CD4-positive, alpha-beta T cell (primary cell): Measurements from ENCODE around the gene ACOX3. TPM values are rescaled to one million over a fixed set of nuclear protein-coding genes. Genes with fewer than 3 reads are reported as not detected.

Source experiments
- ATAC-seq: fragments of 200-7000 bp; cut with Tn5 transposase; one replicate; pipeline ENCODE4 v1.10.0; 2022; ENCODE audit warnings: mild to moderate bottlenecking; ENCODE audit not compliant: poor library complexity
- CTCF ChIA-PET: fragments of 350-600 bp; sonication (Branson Sonifier 250); formaldehyde crosslinking; loops from one replicate; lab custom pipeline; 2021; ENCODE audit warnings: antibody characterized with exemption, inconsistent platforms; lab: Charles Lee
- POLR2A ChIA-PET: fragments of 350-600 bp; sonication (Branson Sonifier 250); formaldehyde crosslinking; loops from one replicate; lab custom pipeline; 2021; ENCODE audit warnings: antibody characterized with exemption, inconsistent platforms; lab: Charles Lee
- DNase-seq, 14 experiments: peaks; one replicate each; pipeline ENCODE4 v3.0.0-alpha.2; 2013 to 2020; ENCODE audit warnings: mixed read lengths in 2 of 14
- H3K27ac ChIP-seq, 2 donors: one replicate each; pipeline versions ENCODE4 v1.5.1 to v1.7.0; 2013; ENCODE audit warnings: low read length in 2 of 2, low read depth in 1 of 2, mild to moderate bottlenecking in 1 of 2
- H3K27me3 ChIP-seq, 2 experiments: 1 replicate in 1 of 2; 2 replicates in 1 of 2; pipeline versions ENCODE4 v1.6.1 to v1.7.0; 2013; ENCODE audit warnings: low read length in 2 of 2, control low read depth in 1 of 2, mild to moderate bottlenecking in 1 of 2, moderate library complexity in 1 of 2; ENCODE audit not compliant: insufficient read depth in 2 of 2, control insufficient read depth in 1 of 2
- H3K36me3 ChIP-seq: one replicate; pipeline ENCODE4 v1.6.1; 2013; ENCODE audit warnings: low read length, control low read depth; ENCODE audit not compliant: insufficient read depth
- H3K4me1 ChIP-seq: one replicate; pipeline ENCODE4 v1.6.1; 2013; ENCODE audit warnings: low read length, control low read depth; ENCODE audit not compliant: insufficient read depth
- H3K4me3 ChIP-seq: one replicate; pipeline ENCODE4 v1.5.1; 2013; ENCODE audit warnings: mild to moderate bottlenecking, low read length, moderate library complexity
- H3K9me3 ChIP-seq, 2 experiments: 1 replicate in 1 of 2; 2 replicates in 1 of 2; pipeline versions ENCODE4 v1.6.1 to v1.7.0; 2013; ENCODE audit warnings: low read length in 2 of 2, mild to moderate bottlenecking in 2 of 2, control low read depth in 1 of 2, moderate library complexity in 1 of 2; ENCODE audit not compliant: control insufficient read depth in 1 of 2, insufficient read depth in 1 of 2
- H3K27ac Mint-ChIP-seq: one replicate; pipeline ENCODE4 v1.8.0; 2020; ENCODE audit warnings: mixed read lengths
- H3K27me3 Mint-ChIP-seq: one replicate; pipeline ENCODE4 v1.8.0; 2021; ENCODE audit warnings: mixed read lengths
- H3K36me3 Mint-ChIP-seq: one replicate; pipeline ENCODE4 v1.8.0; 2021; ENCODE audit warnings: low read depth, mixed read lengths
- H3K4me1 Mint-ChIP-seq: one replicate; pipeline ENCODE4 v1.8.0; 2021; ENCODE audit warnings: low read depth, mixed read lengths
- H3K4me3 Mint-ChIP-seq: one replicate; pipeline ENCODE4 v1.8.0; 2020; ENCODE audit warnings: mild to moderate bottlenecking, mixed read lengths
- H3K9me3 Mint-ChIP-seq: one replicate; pipeline ENCODE4 v1.8.0; 2020; ENCODE audit warnings: mixed read lengths
- intact Hi-C, 2 experiments: fragments of 100-400 bp; cut with DNase I in 1 of 2; cut with micrococcal nuclease in 1 of 2; formaldehyde crosslinking; loops; one replicate each; pipeline versions ENCODE4 v1.15.1 to v1.9.0; 2023 to 2025; cut with DNase I, micrococcal nuclease
- total RNA-seq, 174 experiments: library from RNA in 2 of 174; stranded (reverse) in 2 of 174; gene quantifications; one replicate each; pipeline ENCODE4 v1.2.3 and lab custom pipeline; 2021 to 2026
- TF ChIP-seq, protein P1 (sequence below): fragments of 200-600 bp; IDR thresholded peaks from one replicate; pipeline ENCODE4 v1.8.0; 2022; ENCODE audit warnings: antibody characterized with exemption, mild to moderate bottlenecking

The ACOX3 gene
- total RNA-seq, 2 experiments from 2014 or later: 4.9 to 6.1 TPM

DNA sequence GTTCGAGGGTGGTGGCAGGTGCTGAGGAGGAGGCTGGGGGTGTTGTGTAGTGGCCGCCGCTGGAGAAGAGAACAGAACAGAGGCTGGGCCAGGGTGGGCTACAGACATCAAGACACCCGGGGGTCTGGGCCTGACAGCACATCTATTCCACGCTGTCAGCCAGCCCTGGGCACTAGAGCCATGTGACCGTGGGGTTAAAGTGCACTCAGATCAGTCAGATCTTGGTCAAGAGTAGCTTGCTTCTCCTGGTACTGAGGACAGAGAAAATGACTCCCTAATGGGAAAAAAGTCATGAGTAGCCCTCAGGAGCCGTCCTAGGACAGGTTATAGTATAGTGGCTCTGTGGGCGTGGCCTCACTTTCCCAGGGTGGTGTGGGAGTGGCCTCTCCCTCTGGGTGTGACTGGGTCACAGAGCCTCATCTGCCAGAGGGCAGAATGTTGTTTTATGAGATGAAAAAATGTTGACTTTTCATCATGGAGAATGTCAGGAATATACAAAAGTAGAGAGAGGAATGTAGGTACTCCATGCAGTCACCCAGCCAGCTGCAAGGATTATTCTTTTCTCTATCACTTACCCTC is 19.4 kb upstream of the ACOX3 start:
- H3K27ac ChIP-seq: no peak overlapping the region
- intact Hi-C loops: no loop called here
- no peak overlapping the region for H3K4me3 ChIP-seq
- H3K9me3 ChIP-seq: no peaks in the 10 kb centered on the region
- Mint-ChIP-seq H3K27me3 (no peaks in the 10 kb centered on the region), H3K4me1 (no peaks in the 10 kb centered on the region), H3K9me3 (no peaks in the 10 kb centered on the region), H3K36me3 (peaks cover 77% of the 10 kb centered on the region), H3K4me3 (no peak overlapping the region), H3K27ac (no peak overlapping the region)
- H3K4me1 ChIP-seq: no peaks in the 10 kb centered on the region
- ATAC-seq (no peak), DNase-seq (no peak)
- ChIA-PET CTCF (no interaction called here), POLR2A (no interaction called here)
- H3K27me3 ChIP-seq: no peaks in the 10 kb centered on the region
- peaks cover 39% of the 10 kb centered on the region for H3K36me3 ChIP-seq
- TF ChIP-seq, protein P1, sequence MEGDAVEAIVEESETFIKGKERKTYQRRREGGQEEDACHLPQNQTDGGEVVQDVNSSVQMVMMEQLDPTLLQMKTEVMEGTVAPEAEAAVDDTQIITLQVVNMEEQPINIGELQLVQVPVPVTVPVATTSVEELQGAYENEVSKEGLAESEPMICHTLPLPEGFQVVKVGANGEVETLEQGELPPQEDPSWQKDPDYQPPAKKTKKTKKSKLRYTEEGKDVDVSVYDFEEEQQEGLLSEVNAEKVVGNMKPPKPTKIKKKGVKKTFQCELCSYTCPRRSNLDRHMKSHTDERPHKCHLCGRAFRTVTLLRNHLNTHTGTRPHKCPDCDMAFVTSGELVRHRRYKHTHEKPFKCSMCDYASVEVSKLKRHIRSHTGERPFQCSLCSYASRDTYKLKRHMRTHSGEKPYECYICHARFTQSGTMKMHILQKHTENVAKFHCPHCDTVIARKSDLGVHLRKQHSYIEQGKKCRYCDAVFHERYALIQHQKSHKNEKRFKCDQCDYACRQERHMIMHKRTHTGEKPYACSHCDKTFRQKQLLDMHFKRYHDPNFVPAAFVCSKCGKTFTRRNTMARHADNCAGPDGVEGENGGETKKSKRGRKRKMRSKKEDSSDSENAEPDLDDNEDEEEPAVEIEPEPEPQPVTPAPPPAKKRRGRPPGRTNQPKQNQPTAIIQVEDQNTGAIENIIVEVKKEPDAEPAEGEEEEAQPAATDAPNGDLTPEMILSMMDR: no peak

DNA sequence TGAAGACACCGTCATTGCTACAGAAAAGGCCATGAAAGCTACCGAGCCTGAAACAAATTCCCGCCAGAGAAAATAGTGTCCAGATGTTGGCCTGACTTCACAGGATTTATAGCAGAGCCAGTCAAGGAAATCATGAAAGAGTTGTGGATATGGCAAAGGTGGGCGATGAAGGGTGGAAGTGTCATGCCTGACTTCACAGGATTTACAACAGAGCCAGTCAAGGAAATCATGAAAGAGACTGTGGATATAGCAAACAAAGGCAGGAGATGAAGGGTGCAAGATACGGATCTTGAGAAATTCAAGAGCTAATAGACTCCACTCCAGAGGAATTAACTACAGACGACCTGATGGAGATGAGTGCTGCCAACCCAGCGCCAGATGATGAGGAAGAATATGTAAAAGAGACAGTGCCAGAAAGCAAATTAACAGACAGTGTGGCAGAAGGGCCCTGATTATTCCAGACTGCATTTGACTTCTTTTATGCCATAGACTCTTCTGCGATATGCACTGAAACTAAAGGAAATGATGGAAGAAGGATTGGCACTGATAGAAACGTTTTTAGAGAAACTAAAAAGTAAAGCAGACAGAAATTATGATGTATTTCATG is 17.2 kb upstream of the ACOX3 start:
- Histone ChIP-seq H3K36me3 (peaks cover 53% of the 10 kb centered on the region), H3K4me3 (no peak overlapping the region), H3K27ac (no peak overlapping the region), H3K9me3 (no peaks in the 10 kb centered on the region), H3K27me3 (no peaks in the 10 kb centered on the region), H3K4me1 (no peaks in the 10 kb centered on the region)
- DNase-seq (no peak), ATAC-seq (no peak)
- no peaks in the 10 kb centered on the region for H3K27me3 Mint-ChIP-seq
- ChIA-PET CTCF (no interaction called here), POLR2A (no interaction called here)
- no peaks in the 10 kb centered on the region for H3K9me3 Mint-ChIP-seq
- peaks cover 85% of the 10 kb centered on the region for H3K36me3 Mint-ChIP-seq
- TF ChIP-seq, protein P1: no peak
- no peak overlapping the region for H3K4me3 Mint-ChIP-seq
- H3K27ac Mint-ChIP-seq: no peak overlapping the region
- intact Hi-C loops: no loop called here
- no peaks in the 10 kb centered on the region for H3K4me1 Mint-ChIP-seq

DNA sequence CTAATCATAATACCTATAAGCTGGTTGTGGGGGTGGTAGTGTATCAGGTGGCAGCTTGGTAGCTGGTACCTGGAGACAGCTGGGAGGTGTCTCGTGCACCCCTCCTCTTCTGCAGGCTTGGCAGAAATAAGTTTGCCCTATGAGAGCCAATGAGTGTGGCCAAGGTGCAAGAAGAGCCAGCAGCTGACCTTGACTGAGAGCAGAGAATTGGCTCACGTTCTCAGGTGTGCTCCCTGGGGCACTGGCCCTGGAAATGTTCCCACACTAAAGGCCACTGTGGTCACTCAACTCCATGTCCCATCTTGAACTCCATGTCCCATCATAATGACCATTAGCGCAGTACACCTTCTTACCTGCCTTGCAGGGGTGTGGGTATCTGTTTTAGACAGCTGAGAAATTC is 13.4 kb upstream of the ACOX3 start:
- H3K9me3 ChIP-seq: no peaks in the 10 kb centered on the region
- H3K36me3 ChIP-seq: peaks cover 77% of the 10 kb centered on the region
- intact Hi-C loops: no loop called here
- DNase-seq: no peak
- H3K27ac Mint-ChIP-seq: no peak overlapping the region
- no peaks in the 10 kb centered on the region for H3K4me1 Mint-ChIP-seq
- ATAC-seq: no peak
- ChIA-PET CTCF (no interaction called here), POLR2A (no interaction called here)
- TF ChIP-seq, protein P1: no peak
- no peaks in the 10 kb centered on the region for H3K27me3 Mint-ChIP-seq
- no peaks in the 10 kb centered on the region for H3K27me3 ChIP-seq
- H3K36me3 Mint-ChIP-seq: peaks cover 93% of the 10 kb centered on the region
- no peak overlapping the region for H3K4me3 Mint-ChIP-seq
- H3K4me1 ChIP-seq: no peaks in the 10 kb centered on the region
- H3K27ac ChIP-seq: no peak overlapping the region
- no peak overlapping the region for H3K4me3 ChIP-seq
- H3K9me3 Mint-ChIP-seq: no peaks in the 10 kb centered on the region
